GM12865 (cell line): ENCODE results near the gene TUBB4B.
A peak's percentile ranks its signal among the peaks of the same experiment; 100 is the strongest.
"Not testable (repeated sequence)": the region's sequence is repeated elsewhere in the genome, so short reads cannot be mapped to it uniquely, and the experiment has no call there.

Source experiments
- DNase-seq: peaks from one replicate; pipeline ENCODE4 v3.0.0; 2010; ENCODE audit warnings: low read depth
- H3K4me3 ChIP-seq: 2 replicates; pipeline ENCODE4 v1.5.1; 2011; ENCODE audit warnings: mild to moderate bottlenecking, low read depth, low read length, control low read depth
- TF ChIP-seq, protein P1 (sequence below): IDR thresholded peaks from 2 replicates; pipeline ENCODE4 v1.5.1; 2011; ENCODE audit warnings: low read length, control low read depth, low read depth, inconsistent platforms; ENCODE audit not compliant: insufficient read depth; ENCODE audit errors: missing control alignments

The TUBB4B gene

DNA sequence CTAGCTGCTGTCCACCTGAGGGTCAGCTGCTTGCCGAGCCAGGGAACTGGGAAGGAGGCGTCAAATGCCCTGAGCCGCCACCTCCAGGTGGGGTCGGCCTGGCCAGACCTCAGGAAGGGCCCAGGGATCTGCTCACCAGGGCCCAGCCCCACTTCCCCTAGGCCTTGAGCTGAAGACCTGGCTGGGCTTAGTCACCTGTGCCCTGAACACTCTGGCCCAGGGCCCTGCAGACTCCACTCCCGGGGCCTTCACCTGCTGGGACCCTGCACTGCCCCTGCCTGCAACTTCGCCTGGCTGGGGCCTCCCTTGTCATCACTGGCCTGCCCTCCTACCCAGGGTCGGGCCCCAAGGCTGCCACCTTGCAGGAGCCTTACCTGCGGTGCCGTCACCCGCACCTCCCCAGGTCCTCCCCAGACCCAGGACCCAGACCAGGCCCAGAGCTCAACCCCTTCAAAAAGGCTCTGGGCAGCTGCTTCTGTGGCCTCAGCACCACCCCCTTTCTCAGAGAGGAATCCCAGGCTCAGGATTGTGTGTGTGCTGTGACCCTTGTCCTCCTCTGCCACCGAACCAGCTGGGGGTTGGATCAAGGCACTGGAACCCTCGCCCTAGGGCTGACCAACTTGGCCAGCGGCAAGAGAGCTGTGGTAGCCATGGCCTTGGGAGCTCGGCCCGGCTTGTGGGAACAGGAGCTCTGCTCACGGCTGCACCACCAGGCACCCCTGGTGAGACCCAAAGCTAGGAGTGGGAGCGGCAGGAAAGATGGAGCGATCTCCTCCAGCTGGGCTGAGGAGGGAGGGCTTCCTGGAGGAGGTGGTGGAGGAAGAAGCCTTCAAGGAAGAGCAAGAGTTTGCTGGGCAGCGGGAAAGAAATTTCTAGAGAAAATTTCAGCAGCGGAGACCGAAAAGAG lies 12.9 kb downstream of the TUBB4B start:
- DNase-seq, result no peak
- H3K4me3 ChIP-seq, result peak overlapping the region; percentile 59
- TF ChIP-seq, protein P1, sequence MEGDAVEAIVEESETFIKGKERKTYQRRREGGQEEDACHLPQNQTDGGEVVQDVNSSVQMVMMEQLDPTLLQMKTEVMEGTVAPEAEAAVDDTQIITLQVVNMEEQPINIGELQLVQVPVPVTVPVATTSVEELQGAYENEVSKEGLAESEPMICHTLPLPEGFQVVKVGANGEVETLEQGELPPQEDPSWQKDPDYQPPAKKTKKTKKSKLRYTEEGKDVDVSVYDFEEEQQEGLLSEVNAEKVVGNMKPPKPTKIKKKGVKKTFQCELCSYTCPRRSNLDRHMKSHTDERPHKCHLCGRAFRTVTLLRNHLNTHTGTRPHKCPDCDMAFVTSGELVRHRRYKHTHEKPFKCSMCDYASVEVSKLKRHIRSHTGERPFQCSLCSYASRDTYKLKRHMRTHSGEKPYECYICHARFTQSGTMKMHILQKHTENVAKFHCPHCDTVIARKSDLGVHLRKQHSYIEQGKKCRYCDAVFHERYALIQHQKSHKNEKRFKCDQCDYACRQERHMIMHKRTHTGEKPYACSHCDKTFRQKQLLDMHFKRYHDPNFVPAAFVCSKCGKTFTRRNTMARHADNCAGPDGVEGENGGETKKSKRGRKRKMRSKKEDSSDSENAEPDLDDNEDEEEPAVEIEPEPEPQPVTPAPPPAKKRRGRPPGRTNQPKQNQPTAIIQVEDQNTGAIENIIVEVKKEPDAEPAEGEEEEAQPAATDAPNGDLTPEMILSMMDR, result no peak

DNA sequence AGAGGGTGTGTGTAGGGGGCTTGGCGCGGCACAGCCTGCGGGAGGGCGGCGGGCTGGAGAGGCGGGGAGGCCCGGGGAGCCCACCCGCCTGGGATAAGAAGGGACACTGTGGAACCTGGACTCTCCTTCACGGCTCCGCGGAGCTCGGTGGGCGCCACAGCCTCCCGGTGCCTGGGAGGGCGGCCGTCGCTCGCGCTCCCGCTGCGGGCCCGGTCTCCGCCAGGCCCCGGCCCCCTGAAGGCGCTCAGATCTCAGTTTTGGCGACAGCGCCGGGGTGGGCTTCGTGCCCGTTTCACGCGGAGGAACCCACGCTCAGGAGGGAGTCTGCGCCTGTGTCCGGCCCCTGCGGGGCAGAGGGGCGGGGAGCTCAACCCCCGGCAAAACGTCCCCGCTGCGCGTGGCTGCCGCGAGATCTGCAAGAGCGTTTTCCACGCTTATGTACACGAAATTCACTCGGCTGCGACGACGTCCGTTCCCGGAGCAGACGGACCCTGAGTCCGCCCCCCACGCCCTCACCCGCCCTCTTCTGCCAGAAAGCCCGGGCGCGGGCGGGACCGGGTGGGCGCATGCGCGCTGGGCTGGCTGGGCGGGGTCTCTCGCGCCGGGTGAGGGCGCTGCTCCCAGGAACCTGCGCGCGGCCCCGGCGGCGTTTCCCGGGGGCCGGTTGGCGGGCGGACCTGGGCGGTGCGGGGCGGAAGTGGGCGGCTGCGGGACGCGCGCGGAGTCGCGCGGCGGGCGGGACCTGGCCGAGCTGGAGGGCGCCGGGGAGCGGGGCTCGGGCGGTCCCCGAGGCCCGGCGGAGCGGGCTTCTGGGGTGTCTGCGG lies 13.7 kb downstream of the TUBB4B start, which contains the start of gene NELFB:
NELFB (plus strand) TSS at position 704 of the 824 bp plus-strand sequence.
- peak; percentile 94 for DNase-seq
- TF ChIP-seq, protein P1, result no peak
- H3K4me3 ChIP-seq, result peak within 1 kb of the TSS; percentile 88

DNA sequence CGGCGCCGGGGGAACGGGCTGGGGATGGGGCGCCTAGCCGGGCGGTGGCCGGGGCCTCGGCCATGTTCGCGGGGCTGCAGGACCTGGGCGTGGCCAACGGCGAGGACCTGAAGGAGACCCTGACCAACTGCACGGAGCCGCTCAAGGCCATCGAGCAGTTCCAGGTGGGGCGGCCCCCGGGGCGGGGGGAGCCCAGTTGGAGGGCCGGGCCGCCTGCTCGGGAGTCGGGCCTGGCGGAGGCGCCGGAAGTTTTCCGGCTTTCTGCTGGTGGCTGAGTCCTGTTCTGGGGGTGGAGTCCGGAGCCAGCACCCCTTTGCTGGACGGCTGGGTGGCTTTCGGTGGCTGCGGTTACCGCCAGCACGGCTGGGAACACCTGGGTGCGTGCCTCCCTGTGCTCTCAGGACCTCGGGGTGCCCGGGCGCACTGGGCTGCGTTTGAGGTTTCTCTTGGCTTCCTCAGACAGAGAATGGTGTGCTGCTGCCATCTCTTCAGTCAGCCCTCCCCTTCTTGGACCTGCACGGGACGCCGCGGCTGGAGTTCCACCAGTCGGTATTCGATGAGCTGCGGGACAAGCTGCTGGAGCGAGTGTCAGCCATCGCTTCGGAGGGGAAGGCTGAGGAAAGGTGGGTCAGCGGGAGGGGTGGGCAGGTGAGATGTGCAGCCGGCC lies 14.5 kb downstream of the TUBB4B start:
- peak overlapping the region; percentile 88 for H3K4me3 ChIP-seq
- TF ChIP-seq, protein P1, result no peak
- DNase-seq, result peak; percentile 66

DNA sequence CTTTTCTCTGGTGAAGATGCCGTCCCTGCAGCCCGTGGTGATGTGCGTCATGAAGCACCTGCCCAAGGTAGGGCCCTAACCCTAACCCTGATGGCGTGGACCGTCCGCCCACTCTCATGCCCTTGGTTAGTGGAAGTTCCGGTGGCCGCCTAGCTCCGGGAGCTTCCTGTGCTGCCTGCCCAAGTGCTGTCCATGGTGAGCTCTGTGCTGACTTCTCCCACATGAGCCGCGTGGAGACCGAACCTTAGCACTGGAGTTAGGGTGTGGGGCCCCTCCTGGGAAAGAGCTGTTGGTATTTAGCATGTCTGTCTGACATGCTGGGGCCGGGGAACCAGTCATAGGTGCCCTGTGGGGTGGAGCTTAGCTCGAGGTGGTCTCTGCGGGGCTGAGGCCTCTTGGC lies 15.3 kb downstream of the TUBB4B start:
- TF ChIP-seq, protein P1, result no peak
- no peak for DNase-seq
- H3K4me3 ChIP-seq, result peak overlapping the region; percentile 88

DNA sequence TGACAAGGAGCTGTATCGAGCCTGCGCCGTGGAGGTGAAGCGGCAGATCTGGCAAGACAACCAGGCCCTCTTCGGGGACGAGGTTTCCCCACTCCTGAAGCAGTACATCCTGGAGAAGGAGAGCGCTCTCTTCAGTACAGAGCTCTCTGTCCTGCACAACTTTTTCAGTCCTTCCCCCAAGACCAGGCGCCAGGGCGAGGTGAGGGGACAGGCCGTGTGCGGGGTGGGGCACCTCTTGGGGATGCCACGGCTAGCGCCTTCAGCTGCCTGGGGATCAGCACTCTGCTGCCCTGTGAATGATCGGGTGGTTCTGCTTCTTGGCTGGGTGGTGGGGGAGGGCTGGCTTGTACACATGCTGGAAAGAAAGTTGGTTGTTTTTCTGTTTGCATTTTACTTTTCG lies 15.8 kb downstream of the TUBB4B start:
- H3K4me3 ChIP-seq, result no peak overlapping the region; the same call in 1 of the 2 replicates
- DNase-seq, result no peak
- TF ChIP-seq, protein P1, result no peak

DNA sequence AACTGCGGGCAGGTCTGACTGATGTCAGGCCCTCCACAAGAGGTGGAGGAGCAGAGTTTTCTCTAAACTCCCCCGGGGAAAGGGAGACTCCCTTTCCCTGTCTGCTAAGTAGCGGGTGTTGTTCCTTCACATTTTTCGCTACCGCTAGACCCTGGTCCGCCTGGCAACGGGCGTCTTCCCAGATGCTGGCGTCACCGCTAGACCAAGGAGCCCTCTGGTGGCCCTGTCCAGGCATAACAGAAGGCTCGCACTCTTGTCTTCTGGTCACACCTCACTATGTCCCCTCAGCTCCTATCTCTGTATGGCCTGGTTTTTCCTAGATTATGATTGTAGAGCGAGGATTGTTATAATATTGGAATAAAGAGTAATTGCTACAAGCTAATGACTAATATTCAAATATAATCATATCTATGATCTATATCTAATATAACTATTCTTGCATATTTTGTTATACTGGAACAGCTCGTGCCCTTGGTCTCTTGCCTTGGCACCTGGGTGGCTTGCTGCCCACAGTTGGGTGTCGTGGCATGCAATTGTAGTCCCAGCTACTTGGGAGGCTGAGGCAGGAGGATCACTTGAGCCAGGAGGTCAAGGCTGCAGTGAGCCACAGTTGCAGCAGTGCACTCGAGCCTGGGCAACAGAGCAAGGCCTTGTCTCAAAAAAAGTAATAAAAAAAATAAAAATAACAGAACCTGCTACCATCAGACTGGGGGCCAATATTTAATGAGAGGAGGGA lies 21.3 kb downstream of the TUBB4B start:
- TF ChIP-seq, protein P1, result peak; percentile 19
- not testable (repeated sequence) for H3K4me3 ChIP-seq, DNase-seq
